HuH-7 (cell line): Measurements from ENCODE around the gene MEN1.
A peak's percentile ranks its signal among the peaks of the same experiment; 100 is the strongest.

ENCODE experiments used
- DNase-seq: peaks from one replicate; pipeline ENCODE4 v3.0.0; 2011; ENCODE audit warnings: low spot score

The MEN1 gene

GRCh38 chr11:64832467-64833197 lies 22.3 kb upstream of the MEN1 start:
- no peak for DNase-seq

DNA sequence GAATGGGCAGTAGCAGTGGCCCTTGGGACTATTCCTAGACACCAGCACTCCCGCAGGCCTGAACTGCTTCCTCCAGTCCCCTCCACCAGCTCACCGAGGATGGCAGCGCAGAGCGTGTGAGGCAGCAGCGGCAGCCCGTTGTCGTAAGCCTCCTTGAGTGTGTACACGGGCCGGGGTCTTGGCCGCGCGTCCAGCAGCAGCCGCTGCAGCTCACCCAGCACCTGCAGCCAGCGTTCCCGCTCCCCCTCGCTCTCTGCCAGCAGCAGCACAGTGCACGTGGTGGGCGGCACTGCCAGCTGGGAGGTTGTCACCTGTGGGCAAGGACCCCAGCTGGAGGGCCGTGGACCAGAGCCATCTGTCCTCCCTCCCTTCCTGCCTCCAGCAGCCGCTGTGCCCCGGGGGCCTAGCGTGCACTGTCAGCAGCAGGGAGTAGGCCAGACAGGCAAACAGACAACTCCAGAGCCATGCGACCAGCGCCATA lies 21.1 kb upstream of the MEN1 start:
- no peak for DNase-seq

DNA sequence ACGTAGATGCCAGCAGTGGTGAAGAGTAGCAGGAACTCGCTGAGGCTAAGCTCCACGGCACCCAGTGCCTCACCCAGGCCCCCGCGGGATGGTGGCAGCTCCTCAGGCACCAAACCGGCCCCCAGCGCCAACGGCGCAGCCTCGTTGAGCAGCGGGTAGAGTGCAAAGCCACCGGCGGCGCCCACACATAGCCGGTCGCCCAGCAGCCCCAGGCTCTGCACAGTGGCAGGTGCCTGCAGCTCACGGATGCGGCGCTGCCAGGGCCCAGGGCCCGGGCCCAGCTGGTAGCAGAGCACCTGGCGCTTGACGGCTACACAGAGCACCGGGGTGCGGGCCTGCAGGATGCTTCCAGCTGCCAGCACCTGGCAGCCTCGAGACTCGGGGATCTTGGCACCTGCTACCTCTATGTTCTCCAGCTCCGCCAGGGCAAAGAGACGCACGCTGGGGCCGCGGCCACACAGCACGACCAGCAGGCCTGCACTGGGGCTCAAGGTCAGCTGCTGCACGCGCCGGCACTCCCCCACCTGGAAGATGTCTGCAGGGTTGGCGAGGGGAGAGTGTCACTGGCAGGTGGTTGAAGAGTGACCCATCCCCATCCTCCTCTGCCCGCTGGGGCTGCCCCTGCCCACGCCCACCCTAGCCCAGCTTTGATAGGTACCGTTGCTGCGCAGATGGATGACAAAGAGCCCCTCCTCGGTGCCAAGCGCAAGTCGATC lies 19.3 kb upstream of the MEN1 start:
- no peak for DNase-seq

GRCh38 chr11:64827451-64827839 lies 17.1 kb upstream of the MEN1 start:
- DNase-seq, result no peak

GRCh38 chr11:64826578-64827450 lies 16.5 kb upstream of the MEN1 start:
- no peak for DNase-seq

DNA sequence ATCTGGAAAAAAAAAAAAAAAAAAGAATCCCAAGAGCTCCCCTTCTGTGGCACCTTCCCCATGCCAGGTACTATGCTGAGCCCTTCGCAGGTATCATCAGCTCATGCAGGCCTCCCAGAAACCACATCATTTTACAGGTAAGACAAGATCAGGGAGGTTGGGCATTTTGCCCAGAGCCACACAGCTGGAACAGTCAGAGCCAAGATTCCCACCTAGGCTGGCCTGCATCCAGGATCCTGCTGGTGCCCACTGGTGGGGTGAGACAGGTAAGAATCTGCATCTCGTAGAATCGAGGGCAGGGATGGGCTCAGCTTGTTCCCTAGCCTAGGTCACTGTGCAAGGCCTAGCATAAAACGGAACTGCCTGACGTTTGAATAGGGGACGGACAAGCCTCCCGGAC lies 15.7 kb upstream of the MEN1 start:
- DNase-seq, result no peak

GRCh38 chr11:64823568-64824119 lies 13.3 kb upstream of the MEN1 start:
- no peak for DNase-seq

GRCh38 chr11:64817476-64817875 lies 7.1 kb upstream of the MEN1 start:
- no peak for DNase-seq

GRCh38 chr11:64815433-64815832 lies 5.1 kb upstream of the MEN1 start:
- peak; percentile 47 for DNase-seq

- no peak for DNase-seq
Observed at GRCh38 chr11:64814712-64815187, 4.4 kb upstream of the MEN1 start.

DNA sequence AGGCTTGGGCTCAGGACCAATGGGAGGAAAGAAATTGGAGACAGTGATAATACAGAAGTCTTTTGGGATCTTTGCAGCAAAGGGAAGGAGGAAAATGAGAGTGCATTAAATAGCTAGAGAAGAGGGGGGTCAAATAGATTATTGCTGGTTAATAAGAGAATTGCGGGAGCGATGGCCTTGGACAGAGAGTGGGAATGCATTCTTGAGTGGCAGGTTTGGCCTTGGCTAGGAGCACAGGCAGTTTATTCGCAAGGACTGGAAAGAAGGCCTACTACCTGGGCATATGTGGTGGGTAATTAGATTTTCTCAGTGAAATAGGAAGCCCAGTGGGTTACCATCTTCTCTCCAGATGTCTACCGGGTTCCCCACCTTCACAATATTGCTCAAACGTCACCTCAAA lies 3.5 kb upstream of the MEN1 start:
- no peak for DNase-seq

DNA sequence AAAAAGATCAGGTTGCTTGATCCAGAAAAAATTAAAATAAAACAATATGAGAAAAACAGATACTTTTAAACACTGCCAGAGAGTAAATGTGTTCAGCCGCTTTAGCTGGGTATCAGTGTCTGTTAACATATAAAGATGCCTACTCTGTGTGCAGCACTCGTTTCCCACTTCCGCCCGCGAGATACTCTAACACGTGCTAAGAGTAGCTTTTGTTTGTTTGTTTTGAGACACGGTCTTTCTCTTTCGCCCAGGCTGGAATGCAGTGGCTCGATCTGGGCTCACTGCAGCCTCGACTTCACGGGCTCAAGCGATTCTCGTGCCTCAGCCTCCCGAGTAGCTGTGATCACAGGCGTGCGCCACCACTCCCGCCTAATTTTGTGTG lies 531 bp upstream of the MEN1 start:
- no peak for DNase-seq

DNA sequence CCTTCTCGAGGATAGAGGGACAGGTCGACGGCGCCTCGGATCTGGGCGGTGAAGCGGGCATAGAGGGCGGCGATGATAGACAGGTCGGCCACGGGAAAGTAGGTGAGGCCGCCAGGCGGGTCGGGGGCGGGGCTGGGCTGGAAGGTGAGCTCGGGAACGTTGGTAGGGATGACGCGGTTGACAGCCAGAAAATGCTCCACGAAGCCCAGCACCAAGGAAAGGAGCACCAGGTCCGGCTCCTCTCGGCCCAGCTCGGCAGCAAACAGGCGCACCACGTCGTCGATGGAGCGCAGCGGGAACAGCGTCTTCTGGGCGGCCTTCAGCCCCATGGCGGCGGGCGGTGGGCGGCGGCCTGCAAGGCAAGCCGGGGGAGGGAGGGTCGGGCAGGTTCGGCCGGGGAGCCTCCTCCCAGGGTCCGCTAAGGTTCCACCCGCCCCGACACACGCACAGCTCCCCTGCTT lies 540 bp downstream of the MEN1 start:
- DNase-seq, result peak; percentile 36

DNA sequence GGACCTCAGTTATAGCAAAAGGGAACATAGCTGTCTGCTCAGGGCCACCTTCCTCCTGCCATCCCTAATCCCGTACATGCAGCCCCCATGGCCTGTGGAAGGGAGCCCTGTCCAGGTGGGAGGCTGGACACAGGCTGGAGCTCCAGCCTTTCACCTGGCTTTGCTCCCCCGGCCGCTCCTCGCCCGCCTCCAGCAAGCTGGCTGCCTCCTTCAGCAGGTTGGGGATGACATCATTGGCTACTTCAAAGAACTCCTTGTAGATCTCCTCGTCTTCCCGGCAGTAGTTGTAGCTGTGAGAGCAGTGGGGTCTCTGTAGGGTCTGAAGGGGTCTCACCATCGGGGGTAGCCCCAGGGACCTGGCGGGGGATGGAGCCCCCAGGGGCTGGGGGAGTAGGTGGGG lies 4.9 kb downstream of the MEN1 start:
- DNase-seq, result no peak

GRCh38 chr11:64804346-64805210 lies 5.8 kb downstream of the MEN1 start:
- DNase-seq, result peak; percentile 42

DNA sequence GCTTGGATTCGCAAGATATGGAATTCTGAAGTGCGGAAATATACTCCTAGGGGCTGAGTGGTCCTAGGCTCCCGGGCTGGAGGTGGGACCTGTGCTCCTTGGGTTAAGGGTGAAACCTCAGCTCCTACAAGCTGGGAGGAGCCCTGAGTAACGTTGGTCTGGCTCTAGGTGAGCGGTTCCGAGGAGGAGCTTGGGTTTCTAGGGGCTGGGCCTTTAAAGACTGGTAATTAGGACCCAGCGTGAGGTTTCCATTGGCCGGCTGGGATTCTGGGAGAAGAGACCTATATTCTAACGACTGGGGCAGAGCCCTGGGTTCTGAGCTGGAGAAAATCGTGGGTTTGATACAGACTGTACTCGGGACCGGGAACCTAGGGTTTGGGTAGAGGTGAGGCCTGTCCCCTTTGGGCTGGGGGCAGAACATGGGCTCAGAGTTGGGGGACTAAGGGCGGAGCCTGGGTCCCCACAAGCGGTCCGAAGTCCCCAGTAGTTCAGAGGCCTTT lies 6.5 kb downstream of the MEN1 start:
- DNase-seq, result no peak

DNA sequence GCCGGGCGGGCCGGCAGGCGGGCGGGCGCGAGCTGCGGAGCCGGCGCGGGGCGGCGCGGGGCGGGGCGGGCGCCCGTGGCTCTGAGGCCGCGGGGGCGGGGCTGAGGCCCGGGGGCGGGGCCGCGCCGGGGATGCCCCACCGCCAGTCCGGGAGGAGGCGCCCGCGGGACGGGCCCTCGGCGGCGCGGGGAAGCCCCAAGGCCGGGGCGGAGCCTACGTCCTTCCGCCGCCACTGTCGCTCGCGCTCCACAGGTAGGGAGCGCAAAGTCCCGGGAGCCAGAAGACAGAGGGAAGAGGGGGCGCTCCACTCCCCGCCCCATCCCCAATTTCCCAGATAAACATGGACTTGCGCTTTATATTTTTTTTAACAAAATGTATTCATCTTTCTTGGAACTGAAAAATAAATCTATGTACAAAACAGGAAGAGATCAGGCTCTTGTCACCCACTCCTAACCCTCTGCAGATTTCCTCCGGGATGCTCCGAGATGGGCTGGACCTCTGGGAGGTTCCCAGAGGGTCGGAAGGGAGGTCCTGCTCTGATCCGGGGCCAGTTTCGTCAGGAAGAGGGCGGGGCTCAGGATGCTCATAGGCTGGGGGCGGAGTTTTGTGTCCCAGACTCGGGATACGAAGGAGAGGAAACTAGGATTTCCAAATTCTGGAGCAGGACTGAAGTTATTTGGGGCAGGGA lies 7.0 kb downstream of the MEN1 start, which contains the start of gene MAP4K2:
Gene MAP4K2 (minus strand): TSS at position 57 of the 688 bp plus-strand sequence. CDS start 65 bp downstream, outside the sequence.
- DNase-seq, result peak; percentile 75

DNA sequence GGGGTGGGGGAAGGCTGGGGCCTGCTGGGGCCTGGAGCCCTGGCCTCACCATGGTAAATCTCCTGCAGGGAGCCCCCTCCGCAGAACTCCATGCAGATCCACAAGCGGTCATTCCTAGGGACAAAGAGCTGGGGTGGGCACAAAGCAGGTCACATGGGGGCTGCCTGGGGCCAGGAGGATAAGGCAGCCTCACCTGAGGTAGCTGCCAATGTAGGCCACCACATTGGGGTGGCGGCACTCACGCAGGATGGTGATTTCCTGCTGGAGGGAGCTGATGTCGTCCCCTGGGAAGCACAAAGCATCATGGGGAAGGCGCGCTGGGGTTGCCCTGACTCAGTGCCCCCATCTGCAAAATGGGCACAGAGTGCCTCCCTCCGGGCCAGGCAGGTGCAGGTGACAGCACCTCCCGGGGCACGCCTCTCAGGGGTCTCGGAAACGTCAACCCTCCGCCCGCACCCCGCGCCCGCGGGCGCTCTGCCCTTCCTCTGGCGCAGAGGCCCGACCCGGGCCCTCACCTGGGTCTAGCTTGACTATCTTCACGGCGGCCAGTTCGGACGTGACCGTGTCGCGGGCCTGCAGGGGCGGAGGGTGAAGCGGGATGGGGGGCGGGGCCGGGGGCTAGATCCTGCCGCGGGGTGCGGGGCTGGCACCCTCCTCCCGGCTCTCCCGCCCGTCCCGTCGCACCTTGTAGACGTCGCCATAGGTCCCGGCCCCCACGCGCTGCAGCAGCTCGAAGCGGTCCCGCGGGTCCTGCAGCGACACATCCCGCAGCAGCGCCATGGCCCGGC lies 7.8 kb downstream of the MEN1 start:
- DNase-seq, result no peak
